OCI-LY1 (cell line): ENCODE data around the gene CNNM1.

Experiments used
- H2AFZ ChIP-seq: fragments of 200-600 bp; sonication (generic), shearing (Covaris generic); 2 replicates; pipeline ENCODE4 v1.6.0; 2014; ENCODE audit warnings: antibody characterized with exemption, mild to moderate bottlenecking, low read length
- H3F3A ChIP-seq: fragments of 200-600 bp; sonication (generic), shearing (Covaris generic); 2 replicates; pipeline ENCODE4 v1.6.0; 2014; ENCODE audit warnings: mild to moderate bottlenecking, antibody characterized with exemption, low read length, moderate library complexity; ENCODE audit not compliant: insufficient read depth
- H3K27ac ChIP-seq: fragments of 200-600 bp; sonication (generic); 2 replicates; pipeline ENCODE4 v1.5.1; 2014; ENCODE audit warnings: low read length, mixed run types, mild to moderate bottlenecking, low read depth; ENCODE audit not compliant: poor library complexity, severe bottlenecking
- H3K27me3 ChIP-seq: fragments of 200-600 bp; sonication (generic); 2 replicates; pipeline ENCODE4 v1.6.0; 2014; ENCODE audit warnings: antibody characterized with exemption, mild to moderate bottlenecking, low read length, moderate library complexity; ENCODE audit not compliant: insufficient read depth
- H3K36me3 ChIP-seq: fragments of 200-600 bp; sonication (generic); 2 replicates; pipeline ENCODE4 v1.6.1; 2014; ENCODE audit warnings: mild to moderate bottlenecking, antibody characterized with exemption, low read length, moderate library complexity, mixed read lengths; ENCODE audit not compliant: insufficient read depth
- H3K4me1 ChIP-seq: fragments of 200-600 bp; sonication (generic); 2 replicates; pipeline ENCODE4 v1.5.1; 2014; ENCODE audit warnings: mild to moderate bottlenecking, low read length, moderate library complexity; ENCODE audit not compliant: insufficient read depth, severe bottlenecking
- H3K4me2 ChIP-seq: fragments of 200-600 bp; sonication (generic), shearing (Covaris generic); 2 replicates; pipeline ENCODE4 v1.6.1; 2014; ENCODE audit warnings: low read length
- H3K4me3 ChIP-seq: fragments of 200-600 bp; sonication (generic); 2 replicates; pipeline ENCODE4 v1.5.1; 2014; ENCODE audit warnings: low read length, low read depth, mild to moderate bottlenecking, mixed read lengths; ENCODE audit not compliant: poor library complexity, severe bottlenecking
- H3K79me2 ChIP-seq: fragments of 200-600 bp; shearing (Covaris generic); 2 replicates; pipeline ENCODE4 v1.6.1; 2016; ENCODE audit warnings: mixed run types, low read length, mixed read lengths; ENCODE audit not compliant: insufficient read depth
- H3K9ac ChIP-seq: fragments of 200-600 bp; sonication (generic), shearing (Covaris generic); 2 replicates; pipeline ENCODE4 v1.6.1; 2014; ENCODE audit warnings: mild to moderate bottlenecking, low read length, mixed read lengths
- H3K9me2 ChIP-seq: fragments of 200-600 bp; sonication (generic), shearing (Covaris generic); 2 replicates; pipeline ENCODE4 v1.6.1; 2014; ENCODE audit warnings: low read depth, mild to moderate bottlenecking, low read length, mixed read lengths
- H3K9me3 ChIP-seq: fragments of 200-600 bp; shearing (Covaris generic); 2 replicates; pipeline ENCODE4 v1.6.1; 2014; ENCODE audit warnings: low read length, mixed read lengths
- H4K20me1 ChIP-seq: fragments of 200-600 bp; sonication (generic), shearing (Covaris generic); 2 replicates; pipeline ENCODE4 v1.6.0; 2016; ENCODE audit warnings: mild to moderate bottlenecking, low read length; ENCODE audit not compliant: insufficient read depth
- CTCF ChIP-seq: fragments of 200-600 bp; sonication (generic), shearing (Covaris generic); IDR thresholded peaks from 2 replicates; pipeline ENCODE4 v1.5.1; 2017; ENCODE audit warnings: mild to moderate bottlenecking, antibody characterized with exemption, low read length, moderate library complexity, mixed read lengths
- EZH2 ChIP-seq: fragments of 200-600 bp; sonication (generic), shearing (Covaris generic); IDR thresholded peaks from 2 replicates; pipeline ENCODE4 v1.8.0; 2017; ENCODE audit warnings: borderline replicate concordance, mixed run types, mild to moderate bottlenecking, antibody characterized with exemption, low read length, moderate library complexity, mixed read lengths

The CNNM1 gene

GRCh38 chr10:99304862-99305229, 24.3 kb upstream of the CNNM1 start:
- H3K9ac ChIP-seq: no peak overlapping the region
- no peaks in the 10 kb centered on the region for H3K9me2 ChIP-seq
- no peaks in the 10 kb centered on the region for H3K79me2 ChIP-seq
- no peaks in the 10 kb centered on the region for H3K27me3 ChIP-seq
- H3K4me1 ChIP-seq: no peaks in the 10 kb centered on the region
- TF ChIP-seq EZH2: no peak
- TF ChIP-seq CTCF: no peak
- no peak overlapping the region for H3K4me3 ChIP-seq
- no peaks in the 10 kb centered on the region for H4K20me1 ChIP-seq
- no peaks in the 10 kb centered on the region for H3F3A ChIP-seq
- H3K27ac ChIP-seq: no peak overlapping the region
- no peak overlapping the region for H2AFZ ChIP-seq
- no peak overlapping the region for H3K4me2 ChIP-seq
- no peaks in the 10 kb centered on the region for H3K36me3 ChIP-seq
- H3K9me3 ChIP-seq: no peaks in the 10 kb centered on the region

GRCh38 chr10:99312501-99312900, 16.7 kb upstream of the CNNM1 start:
- H3F3A ChIP-seq: no peaks in the 10 kb centered on the region
- H3K9me2 ChIP-seq: no peaks in the 10 kb centered on the region
- TF ChIP-seq EZH2 (no peak), CTCF (no peak)
- H3K79me2 ChIP-seq: no peaks in the 10 kb centered on the region
- H3K27me3 ChIP-seq: no peaks in the 10 kb centered on the region
- H3K4me1 ChIP-seq: no peaks in the 10 kb centered on the region
- H3K4me3 ChIP-seq: no peak overlapping the region
- H3K36me3 ChIP-seq: no peaks in the 10 kb centered on the region
- H2AFZ ChIP-seq: no peak overlapping the region
- H3K9me3 ChIP-seq: no peaks in the 10 kb centered on the region
- H4K20me1 ChIP-seq: no peaks in the 10 kb centered on the region
- no peak overlapping the region for H3K9ac ChIP-seq
- no peak overlapping the region for H3K4me2 ChIP-seq
- no peak overlapping the region for H3K27ac ChIP-seq

GRCh38 chr10:99315853-99316252, 13.3 kb upstream of the CNNM1 start:
- TF ChIP-seq CTCF (no peak), EZH2 (no peak)
- Histone ChIP-seq H3K4me1 (no peaks in the 10 kb centered on the region), H3K27ac (no peak overlapping the region), H3K9ac (no peak overlapping the region), H4K20me1 (no peaks in the 10 kb centered on the region), H3F3A (no peaks in the 10 kb centered on the region), H3K79me2 (no peaks in the 10 kb centered on the region), H3K4me3 (no peak overlapping the region), H3K9me2 (no peaks in the 10 kb centered on the region), H3K4me2 (no peak overlapping the region), H3K36me3 (no peaks in the 10 kb centered on the region), H3K27me3 (no peaks in the 10 kb centered on the region), H2AFZ (no peak overlapping the region), H3K9me3 (no peaks in the 10 kb centered on the region)
